HG03378 (cell line): ENCODE measurements around the gene CSNK1E.

Source experiments
- ATAC-seq: cut with Tn5 transposase; IDR thresholded peaks from one replicate; pipeline ENCODE4 v1.9.1; 2021; ENCODE audit warnings: mild to moderate bottlenecking, moderate library complexity; ENCODE audit not compliant: unreplicated experiment

The CSNK1E gene

DNA sequence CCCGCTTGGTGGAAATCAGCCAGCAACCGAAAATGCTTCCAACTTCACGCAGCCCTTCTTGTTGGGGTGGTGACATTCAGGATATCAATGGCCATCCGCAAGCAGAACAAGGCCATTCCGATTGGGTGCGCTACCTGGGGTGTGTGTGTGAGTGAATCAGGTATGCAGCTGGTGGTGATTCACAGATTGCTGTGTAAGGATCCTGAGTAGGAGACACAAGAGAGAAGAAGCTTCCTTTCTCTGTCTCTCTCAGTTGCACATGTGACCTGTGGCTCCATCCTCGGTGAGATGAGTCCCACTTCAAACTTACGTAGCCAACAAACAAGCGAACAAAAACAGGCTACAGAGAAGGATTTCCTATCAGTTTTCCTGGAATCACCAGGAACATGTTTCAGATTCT, 34.8 kb downstream of the CSNK1E start:
- no peak for ATAC-seq

- ATAC-seq: no peak
These were observed 41.1 kb downstream of the CSNK1E start for GRCh38 chr22:38276166-38276565.

- no peak for ATAC-seq
These were observed 44.0 kb downstream of the CSNK1E start for GRCh38 chr22:38273135-38273826.

DNA sequence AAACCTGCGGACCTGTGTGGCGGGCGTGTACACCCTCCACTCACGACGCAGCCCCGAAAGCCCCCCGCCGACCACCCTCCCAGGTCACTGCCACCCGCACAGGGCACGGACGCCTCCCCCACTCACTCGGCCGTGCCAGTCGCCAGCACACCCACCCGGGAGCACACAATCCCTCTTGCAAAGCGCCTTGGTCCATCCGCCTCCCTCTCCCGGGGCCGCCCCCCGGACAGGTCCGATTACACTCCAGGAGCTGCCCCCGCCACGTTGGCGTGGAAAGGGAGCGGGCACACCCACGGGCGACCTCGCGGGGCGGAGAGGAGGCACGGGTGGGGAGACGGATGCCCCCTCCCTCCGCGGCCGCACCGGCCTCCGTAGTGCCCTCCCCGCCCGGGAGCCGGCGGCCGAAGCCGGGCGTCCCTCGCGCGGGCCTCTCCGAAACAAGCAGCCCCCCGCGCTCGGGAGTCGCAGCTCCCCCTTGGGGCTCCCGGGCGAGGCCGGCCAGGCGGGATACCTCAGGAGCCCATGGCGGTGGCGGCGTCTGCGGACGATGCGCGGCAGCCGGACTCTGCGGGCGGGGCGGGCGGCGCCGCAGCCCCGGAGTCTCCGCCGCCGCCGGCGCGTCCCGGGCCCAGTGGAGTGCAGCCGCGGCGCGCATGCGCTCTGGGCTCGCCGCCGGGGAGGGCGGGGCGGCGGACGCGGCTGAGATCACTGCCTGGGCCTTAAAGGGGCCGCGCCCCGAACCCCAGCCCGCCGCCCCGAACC, 44.7 kb downstream of the CSNK1E start, which contains the start of gene TMEM184B:
TMEM184B (minus strand) TSS at position 638 of the 762 bp plus-strand sequence. CDS start 25,049 bp downstream, outside the sequence.
- no peak for ATAC-seq

DNA sequence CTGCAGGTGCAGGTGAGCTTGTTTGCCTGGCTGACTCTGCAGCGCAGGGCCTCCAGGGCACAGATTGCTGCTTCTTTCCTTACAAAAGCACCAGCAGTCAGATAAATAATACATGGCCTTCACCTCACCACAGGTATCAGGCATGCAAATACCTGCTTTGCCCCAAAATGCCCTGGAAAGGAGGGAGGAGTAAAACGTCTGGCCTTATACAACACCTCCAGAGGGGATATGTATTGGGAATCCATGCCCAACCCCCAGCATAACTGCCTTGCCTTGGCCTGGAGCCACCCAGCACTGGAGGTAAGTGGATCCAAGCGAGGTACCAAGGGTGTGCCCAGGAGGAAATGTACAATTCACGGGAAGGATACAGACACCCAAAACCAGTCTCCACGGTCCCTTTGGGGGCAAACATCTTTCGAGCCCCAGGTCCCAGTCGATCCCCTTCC, 45.3 kb downstream of the CSNK1E start:
- ATAC-seq: no peak

DNA sequence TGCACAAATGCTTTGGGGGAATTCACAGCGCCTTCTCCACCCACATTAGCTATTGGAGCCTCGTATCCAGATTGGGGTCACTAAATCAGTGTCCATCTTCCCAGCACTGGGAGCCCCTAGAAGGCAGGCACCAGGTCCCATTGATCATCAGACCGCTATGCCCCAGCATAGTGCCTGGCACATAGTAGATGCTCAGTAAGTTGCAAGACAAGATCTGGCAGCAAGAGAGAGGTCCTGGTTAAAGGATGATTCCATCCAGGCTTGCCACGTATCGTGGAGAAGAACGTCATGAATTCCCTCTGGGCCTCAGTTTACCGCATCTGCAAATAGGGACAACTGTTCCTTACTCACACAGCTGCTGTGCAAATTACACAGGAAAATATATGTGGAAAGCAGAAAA, 46.1 kb downstream of the CSNK1E start:
- ATAC-seq: no peak

DNA sequence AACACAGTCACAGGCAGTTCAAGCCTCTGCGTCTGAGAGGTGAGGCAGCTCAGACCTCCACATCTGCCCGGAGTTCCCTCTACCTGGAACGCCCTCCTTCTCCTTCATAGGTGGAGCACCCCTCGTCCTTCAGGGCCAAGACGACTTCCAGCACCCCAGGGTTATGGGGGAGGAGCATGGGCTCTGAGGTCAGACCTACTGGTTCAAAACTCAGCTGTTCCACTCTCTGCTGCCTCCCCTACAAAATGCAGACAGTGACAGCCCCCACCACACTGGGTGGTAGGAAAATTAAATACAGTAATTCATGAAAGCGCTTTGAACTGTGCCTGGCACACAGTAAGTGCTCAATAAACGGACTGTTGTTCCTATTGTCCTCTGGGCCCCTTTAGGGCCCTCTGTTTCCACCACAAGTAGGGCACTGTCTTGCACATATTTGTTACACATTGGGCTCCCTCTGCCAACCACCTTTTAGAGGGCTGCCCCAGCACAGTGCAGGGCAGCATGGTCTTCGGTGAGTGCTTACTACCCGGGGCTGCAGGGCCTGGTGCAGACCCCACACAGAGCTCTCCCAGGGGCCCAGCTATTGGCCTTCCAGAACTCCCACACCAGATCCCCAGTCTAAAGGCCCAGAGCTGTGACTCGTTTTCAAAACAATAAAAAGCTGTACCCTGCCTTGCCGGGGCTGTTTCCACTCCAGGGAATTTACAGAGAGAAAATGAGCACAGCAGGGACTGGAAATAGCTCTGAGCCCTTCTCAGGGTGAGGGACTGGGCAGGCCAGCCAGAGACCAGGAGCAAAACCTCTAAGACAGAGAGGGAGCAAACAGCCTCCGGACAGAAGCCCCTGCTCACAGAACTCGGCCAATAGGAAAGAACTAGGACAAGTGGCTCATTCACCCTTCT, 46.9 kb downstream of the CSNK1E start:
- no peak for ATAC-seq

DNA sequence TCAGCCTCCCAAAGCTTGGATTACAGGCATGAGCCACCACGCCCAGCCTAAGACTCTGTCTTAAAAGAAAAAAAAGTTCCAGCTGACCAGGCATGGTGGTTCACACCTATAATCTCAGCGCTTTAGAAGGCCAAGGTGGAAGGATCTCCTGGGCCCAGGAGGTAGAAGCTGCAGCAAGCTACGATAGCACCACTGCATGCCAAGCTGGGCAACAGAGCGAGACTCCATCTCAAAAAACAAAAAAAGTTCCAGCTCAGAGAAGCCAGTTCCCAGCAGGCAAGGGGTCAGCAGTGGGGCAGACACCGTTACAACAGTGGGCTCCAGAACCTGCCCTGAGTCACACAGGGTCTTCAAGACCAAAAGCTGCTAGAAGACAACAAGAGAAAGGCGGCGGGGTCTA, 47.8 kb downstream of the CSNK1E start:
- ATAC-seq: no peak

- no peak for ATAC-seq
These were observed 50.1 kb downstream of the CSNK1E start for GRCh38 chr22:38267086-38267485.

DNA sequence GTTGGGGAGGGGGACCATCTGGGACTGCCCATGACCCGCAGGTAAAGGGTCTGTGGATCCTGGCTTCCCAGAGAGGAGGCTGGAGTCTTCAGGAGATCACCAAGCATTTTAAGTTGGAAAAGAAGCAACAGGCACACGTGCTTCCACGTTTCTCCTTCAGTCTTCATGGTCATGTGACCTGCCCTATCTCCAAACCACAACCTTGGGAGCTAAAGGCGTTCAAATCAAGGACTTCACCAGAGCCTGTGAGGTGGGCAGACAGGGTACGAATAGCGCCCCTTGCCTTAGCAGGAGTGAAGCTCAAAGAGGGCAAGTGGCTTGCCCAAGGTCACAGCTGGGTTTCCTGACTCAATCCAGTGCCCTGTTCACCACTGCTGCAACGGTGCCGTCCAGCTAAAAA, 51.1 kb downstream of the CSNK1E start:
- ATAC-seq: no peak

- no peak for ATAC-seq
These were observed 52.9 kb downstream of the CSNK1E start for GRCh38 chr22:38264322-38264843.

DNA sequence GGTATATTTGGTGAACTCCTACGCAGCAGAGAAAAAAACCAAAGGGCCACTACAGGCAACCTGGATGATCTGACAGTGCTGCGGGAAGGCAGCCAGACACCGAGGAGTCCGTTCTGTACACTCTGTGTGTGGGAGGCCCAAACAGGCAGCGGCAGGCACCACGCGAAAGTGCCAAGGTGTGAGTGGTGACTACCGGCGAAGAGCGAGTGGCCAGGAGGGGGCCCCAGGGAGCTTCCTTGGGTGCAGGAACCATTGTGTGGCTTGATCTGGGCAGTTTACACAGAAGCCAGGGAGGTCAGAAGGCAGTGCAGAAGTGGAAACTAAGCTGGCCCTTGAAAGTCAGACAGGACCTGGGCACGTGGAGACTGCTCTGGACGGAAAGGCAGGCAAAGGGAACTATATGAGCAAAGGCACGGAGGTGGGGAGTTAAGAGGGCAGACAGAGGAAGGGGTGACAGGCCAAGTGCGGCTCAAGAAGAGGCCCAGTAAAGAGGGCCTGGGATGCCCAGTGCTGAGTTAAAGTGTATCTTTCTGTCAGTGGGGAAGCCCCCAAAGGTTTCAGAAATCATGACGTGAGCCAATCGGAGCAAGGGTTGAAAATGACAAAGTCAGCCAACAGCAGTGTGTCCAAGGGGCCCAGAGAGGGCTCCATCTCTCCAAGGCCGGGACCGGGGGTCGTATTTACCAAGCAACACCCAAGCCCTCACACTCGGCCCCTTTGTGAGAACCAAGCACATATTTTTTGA, 55.0 kb downstream of the CSNK1E start:
- ATAC-seq: no peak

- no peak for ATAC-seq
These were observed 56.2 kb downstream of the CSNK1E start for GRCh38 chr22:38260761-38261681.

DNA sequence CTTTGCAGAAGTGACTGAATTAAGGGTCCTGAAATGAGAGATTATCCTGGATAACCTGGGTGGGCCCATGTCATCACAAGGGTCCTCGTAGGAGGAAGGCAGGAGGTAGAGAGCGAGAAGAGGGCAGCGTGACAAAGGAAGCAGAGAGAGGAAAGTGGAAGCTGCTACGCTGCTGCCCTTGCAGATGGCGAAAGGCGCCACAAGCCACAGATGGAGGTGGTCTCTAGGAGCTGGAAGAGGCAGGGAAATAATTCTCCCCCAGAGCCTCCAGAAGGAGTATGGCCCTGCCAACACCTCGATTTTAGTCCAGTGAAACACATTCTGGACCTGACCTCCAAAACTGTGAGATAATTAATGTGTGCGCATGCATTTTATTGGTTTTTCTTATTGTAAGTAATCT, 57.9 kb downstream of the CSNK1E start:
- no peak for ATAC-seq

DNA sequence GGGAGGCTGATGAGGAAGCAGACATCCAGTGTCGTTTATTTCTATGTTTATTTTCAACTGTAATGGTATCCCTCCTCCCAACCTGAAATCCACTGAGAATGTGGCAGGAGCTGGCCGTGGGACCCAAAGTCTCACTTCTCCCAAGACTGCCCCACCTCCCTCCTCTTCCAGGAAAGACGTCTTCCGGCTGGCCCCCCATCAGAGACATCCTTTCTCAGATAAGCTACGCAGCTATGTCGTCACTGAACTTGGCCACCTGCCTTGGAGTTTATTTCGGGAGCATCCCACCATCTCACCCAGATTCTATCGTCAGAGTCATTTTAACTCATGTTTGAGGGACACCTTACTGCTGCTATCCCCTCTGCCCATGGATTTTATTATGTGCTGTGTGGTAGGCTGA, 58.3 kb downstream of the CSNK1E start:
- ATAC-seq: no peak

GRCh38 chr22:38257650-38258250, 59.5 kb downstream of the CSNK1E start:
- ATAC-seq: no peak

DNA sequence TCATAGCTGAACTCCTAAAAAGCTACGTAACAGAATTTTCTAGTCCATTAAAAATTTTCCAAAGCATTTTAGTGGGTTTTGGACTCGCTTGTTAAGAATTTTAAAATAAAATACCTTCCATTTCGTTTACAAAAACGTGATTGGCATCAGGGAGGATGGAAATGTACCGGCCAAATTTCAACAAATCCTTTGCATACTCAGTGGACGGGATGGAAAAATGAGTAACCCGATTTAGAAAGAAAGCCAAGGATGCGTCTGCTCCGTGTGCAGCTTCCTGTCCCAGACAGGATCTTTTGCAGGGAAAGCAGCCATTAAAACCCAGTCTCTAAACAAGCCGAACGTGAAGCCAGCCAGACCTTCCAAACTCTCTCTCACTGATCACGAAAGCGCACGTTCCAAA, 60.1 kb downstream of the CSNK1E start:
- ATAC-seq: no peak

DNA sequence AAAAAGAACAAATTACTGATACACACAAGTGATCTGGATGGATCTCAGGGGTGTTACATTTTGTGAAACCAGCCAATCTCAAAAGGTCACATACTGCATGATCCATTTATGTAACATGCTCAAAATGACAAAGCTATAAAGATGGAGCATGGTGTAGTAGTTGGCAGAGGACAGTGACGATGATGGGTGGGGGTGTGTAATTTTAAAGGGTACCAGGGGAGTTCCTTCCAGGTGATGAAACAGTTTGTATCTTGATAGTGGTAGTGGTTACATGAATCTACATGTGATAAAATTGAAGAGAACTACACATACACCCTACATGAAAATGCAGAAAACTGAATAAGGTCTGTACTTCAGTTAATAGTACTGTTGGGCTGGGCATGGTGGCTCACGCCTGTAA, 61.5 kb downstream of the CSNK1E start:
- ATAC-seq: no peak

DNA sequence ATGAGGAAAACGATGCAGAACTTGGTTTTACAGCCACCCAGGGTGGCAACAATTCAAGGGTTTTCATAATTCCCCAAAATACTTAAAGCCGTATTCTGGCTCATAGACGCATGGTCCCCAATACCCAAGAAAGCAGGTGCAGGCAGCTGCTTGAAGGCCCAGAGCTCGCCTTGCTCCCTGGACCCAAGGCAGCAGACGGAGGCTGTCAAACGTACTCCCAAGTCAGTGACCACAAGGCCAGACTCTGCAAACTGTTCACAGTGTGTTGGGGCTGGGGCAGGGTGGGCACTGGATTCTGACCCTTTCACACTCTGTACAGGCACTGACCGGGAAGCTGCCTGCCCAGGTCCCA, 65.9 kb downstream of the CSNK1E start:
- ATAC-seq: no peak
